NCI-H2227 (cell line): Measurements from ENCODE around the gene ZNF576.
"Not testable (repeated sequence)": the region's sequence is repeated elsewhere in the genome, so short reads cannot be mapped to it uniquely, and the experiment has no call there.

Experiments
- DNase-seq: peaks from one replicate; lab custom pipeline; 2025; ENCODE audit not compliant: unreplicated experiment; lab: John Stamatoyannopoulos, UW

ZNF576 gene

DNA sequence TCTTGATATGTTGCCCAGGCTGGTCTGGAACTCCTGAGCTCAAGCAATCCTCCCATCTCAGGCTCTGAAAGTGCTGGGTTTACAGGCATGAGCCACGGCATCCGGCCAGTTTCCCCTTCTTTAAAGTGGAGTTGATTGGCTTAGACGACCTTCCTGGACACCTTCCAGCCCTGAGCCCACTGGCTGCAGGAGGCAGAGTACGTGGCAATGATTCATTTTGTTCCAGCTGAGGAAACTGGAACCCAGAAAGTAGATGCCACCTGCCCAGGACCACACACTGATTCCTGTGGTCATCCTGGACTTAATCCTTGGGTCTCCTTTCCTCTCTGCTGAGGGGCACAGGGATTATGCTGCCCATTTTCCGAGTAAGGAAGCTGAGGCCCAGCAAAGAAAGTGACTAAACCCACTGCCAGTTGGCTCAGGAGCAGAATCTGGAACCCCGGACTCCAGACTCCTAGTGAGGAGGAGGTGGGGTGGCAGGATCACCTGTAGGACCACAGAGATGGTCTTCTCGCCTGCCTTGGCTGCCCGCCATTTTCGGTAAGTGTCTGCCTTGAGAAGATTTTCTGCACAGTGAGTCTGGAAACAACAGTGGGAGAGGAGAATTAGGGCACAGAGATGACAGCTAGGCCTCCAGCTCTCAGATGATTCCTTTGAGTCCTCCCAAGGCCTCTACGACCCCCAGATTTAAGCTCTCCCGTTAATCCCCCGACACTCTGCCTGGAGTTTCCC, 21.8 kb upstream of the ZNF576 start:
- no peak for DNase-seq

DNA sequence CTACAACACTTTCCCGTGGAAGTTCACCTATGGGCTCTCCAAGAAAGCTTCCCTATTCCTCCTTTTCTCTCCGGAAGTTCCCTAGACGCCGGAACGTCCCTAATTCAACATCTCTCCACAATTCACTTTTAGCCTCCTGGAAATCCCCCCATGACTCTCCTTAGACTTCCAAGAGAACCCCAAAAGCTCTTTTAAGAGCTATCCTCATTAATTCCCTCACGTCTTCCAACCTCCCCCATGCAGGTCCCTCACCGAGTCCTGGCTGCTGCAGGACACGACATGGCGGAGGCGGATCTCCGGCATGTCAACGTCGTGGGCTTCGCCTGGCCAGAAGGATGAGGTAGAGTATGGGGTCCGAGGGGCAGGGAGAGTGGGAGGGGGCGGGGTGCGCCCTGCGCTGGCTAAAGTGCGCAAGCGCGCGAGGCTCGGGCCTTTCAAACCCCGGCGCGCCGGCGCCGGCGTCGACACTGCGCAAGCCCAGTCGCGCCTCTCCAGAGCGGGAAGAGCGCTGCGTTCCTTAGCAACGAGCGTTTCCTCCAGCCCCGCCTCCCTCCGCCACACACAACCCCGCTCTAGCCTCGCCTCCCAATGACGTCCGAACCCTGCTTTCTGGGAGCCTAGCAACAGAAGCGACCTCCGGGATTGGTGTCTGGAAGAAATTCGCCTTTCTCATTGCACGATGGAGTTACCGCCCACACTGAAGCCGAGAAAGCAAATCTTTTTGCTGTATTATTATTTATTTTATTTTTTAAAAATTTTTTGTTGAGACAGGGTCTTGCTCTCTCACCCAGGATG, 21.0 kb upstream of the ZNF576 start, which contains the start of the genes PINLYP and XRCC1:
Gene PINLYP, plus strand, starts transcription at position 646 of the 795 bp plus-strand sequence. CDS start 1,391 bp downstream, outside the sequence.
Gene XRCC1, minus strand, starts transcription at position 372 of the 795 bp plus-strand sequence. Its CDS starts 69 bp downstream, at position 303.
- DNase-seq: peak; percentile 97

- DNase-seq: peak; percentile 82
Measured at GRCh38 chr19:43575955-43576878, 20.2 kb upstream of the ZNF576 start.

GRCh38 chr19:43578787-43579186, 17.6 kb upstream of the ZNF576 start:
- DNase-seq: no peak

DNA sequence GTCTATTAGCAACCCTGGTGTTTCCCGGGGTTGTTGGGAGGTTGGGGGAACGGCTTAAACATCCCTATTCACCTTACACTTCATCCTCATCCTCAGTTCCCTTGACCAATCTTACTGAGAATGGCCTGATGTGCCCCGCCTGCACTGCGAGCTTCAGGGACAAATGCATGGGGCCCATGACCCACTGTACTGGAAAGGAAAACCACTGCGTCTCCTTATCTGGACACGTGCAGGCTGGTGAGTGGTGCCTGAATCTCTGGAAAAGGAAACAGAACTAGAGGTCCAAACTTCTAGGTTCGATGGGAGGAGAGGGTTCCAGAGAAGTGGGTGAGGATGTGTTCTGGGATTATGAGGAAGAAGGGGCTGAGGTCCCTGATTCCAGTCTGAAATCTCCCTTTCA, 14.9 kb upstream of the ZNF576 start:
- DNase-seq: no peak

GRCh38 chr19:43582495-43582894, 13.9 kb upstream of the ZNF576 start:
- no peak for DNase-seq

DNA sequence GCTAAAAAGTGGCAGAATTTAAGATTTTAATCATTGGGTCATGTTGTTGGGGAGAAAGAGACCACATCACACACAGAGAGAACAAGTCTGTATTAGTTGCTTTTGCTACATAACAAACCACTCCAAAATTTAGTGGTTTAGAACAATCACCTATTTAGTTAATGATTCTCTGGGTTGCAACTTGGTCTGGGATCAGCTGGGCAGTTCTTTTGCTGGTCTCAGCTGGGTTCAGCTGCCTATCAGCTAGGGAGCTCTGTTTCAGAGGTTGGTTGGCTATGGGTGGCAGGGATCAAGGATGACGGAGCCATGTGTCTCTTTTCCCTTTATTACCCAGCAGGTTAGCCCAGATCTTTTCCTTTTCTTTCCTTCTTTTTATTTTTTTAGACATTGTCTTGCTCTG, 11.9 kb upstream of the ZNF576 start:
- no peak for DNase-seq

- DNase-seq: no peak
Measured at GRCh38 chr19:43586346-43586745, 10.0 kb upstream of the ZNF576 start.

DNA sequence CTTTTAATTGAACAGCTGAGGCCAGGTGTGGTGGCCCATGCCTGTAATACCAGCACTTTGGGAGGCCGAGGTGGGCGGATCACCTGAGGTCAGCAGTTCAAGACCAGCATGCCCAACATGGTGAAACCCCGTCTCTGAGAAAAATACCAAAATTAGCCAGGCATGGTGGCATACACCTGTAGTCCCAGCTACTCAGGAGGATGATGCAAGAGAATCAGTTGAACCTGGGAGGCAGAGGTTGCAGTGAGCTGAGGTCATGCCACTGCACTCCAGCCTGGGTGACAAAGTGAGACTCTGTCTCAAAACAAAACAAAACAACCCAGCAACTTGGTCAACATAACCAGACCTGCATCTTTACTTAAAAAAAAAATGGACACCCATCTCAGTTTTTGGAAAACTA, 9.4 kb upstream of the ZNF576 start:
- DNase-seq: not testable (repeated sequence)

DNA sequence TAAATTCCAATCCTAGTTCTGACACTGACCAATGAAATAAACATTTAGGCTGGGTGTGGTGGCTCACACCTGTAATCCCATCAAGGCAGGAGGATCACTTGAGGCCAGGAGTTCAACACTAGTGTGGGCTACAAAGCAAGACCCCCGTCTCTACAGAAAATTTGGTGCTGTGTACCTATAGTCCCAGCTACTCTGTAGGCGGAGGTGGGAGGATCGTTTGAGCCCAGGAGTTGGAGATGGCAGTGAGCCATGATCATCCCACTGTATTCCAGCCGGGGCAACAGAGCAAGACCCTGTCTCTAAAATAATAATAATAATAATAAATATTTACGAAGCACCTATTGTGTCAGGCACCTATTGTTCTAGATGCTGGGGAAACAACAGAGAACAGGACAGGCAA, 7.1 kb upstream of the ZNF576 start:
- DNase-seq: no peak

GRCh38 chr19:43589678-43590077, 6.7 kb upstream of the ZNF576 start:
- DNase-seq: no peak

DNA sequence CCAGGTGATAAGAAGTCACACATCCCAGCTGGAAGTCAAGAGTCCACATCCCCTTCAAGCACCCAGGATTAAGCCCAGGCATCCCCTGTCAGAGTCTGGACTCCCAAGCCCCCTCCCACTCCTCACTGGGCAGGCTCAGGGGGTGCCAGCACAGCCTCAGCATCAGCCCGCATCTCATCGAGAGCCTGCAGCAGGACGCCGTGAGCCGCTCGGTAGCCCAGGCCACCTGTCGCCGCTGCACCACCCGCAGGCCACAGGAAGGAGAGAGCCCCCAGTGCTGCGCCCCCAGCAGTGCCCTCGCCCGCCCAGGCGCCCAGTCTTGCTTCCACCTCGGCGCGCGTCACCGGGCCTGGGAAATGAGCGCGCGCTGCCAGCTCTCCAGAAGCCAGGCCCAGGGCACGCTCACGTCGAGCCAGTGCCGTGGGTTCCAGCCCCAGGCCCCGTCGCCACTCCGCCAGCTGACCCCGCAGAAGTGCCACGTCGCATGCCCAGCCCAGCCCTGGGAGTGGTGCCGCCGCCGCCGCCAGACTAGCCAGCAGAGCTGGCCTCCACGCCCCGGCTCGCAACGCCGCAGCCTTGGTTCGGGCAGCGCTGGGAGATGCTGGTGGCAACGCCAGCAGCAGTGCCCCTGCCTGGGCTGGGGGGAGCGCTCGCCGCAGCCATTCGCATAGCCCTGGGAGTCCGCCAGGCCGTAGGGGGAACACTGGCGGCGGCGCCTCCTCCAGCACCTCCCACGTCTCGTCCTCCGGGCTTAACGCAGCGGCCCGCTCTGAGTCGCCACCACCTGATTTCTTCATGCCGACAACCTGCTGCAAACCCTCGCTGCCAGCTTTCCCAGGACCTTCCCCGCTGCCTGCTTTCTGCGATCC, 4.3 kb upstream of the ZNF576 start:
- DNase-seq: no peak

GRCh38 chr19:43592800-43593350, 3.5 kb upstream of the ZNF576 start:
- no peak for DNase-seq

GRCh38 chr19:43594081-43594697, 2.2 kb upstream of the ZNF576 start:
- DNase-seq: no peak

GRCh38 chr19:43594710-43595604, 1.4 kb upstream of the ZNF576 start:
- DNase-seq: peak; percentile 75

DNA sequence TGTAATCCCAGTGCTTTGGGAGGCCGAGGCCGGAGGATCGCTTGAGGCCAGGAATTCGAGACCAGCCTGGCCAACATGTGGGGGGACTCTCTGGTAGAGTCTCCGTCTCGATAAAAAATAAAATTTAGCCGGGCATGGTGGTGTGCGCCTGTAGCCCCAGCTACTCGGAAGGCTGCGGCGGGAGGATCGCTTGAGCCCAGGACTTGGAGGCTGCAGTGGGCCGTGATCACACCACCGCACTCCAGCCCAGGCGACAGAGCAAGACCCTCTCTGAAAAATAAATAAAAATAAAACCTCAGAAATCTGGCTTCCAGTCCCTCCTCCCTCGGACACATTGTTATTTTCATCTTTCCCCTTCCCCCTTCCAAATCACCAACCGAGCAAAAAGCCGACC, 793 bp upstream of the ZNF576 start:
- no peak for DNase-seq

GRCh38 chr19:43596842-43597461, 557 bp downstream of the ZNF576 start:
- DNase-seq: no peak

DNA sequence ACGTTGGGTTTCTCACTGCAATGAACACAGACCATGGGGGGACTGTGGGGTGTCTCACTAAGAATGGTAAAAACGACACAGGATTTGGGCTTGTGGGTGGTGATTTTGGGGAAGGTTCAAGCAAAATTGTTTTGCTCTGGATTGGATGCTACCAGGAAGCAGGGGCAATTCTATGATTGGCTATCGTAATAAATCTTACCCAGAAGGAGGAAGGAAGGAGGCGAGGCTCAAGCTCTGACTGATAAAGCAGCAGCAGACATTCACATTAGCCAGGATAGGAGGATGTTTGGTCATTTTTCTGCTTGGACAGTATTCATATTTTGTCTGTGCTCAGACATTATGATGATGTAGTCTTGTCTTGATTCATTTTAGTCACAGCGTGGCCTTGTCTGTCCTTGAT, 1.5 kb downstream of the ZNF576 start:
- no peak for DNase-seq
